GM10266 (cell line): ENCODE results near the gene SH3BGRL2.

Source experiments
- DNase-seq: peaks from one replicate; pipeline ENCODE4 v3.0.0; 2012; ENCODE audit errors: extremely low spot score
- TF ChIP-seq, protein P1 (sequence below): IDR thresholded peaks from 2 replicates; pipeline ENCODE4 v1.5.1; 2012; ENCODE audit warnings: mild to moderate bottlenecking, low read depth; ENCODE audit not compliant: control insufficient read depth, insufficient read depth; ENCODE audit errors: missing control alignments

SH3BGRL2 gene

DNA sequence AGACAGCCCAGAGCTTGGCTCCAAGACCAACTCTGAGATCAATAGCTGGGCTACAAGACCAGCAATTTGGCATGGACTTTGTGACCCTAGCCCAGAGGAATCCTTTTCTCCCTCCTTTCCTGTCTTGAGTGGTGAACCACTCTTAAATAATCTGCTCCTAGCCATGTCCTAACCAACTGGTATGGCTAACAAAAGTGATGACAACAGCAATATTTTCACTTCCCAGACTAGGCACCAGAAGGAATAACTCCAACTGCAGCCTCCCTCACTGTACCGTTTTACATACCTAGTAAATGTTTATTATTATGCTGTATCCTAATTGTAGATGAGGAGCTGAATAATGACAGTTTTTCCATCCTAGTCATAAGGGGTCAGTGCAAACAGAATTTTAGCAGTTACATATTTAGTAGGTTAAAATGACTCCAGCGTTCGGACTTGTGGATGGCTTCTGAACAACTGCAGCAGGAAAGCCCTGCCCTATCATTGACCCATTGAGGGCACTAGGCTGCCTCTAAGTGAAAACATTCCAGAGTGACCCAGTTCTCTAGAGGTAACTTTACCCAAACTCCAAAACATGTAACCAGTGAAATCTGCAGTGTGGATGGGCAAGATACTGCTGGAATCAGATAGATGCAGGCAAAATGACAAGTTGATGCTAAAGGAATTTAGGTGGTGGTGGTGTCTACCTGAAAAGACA is 77.1 kb downstream of the SH3BGRL2 start:
- TF ChIP-seq, protein P1, sequence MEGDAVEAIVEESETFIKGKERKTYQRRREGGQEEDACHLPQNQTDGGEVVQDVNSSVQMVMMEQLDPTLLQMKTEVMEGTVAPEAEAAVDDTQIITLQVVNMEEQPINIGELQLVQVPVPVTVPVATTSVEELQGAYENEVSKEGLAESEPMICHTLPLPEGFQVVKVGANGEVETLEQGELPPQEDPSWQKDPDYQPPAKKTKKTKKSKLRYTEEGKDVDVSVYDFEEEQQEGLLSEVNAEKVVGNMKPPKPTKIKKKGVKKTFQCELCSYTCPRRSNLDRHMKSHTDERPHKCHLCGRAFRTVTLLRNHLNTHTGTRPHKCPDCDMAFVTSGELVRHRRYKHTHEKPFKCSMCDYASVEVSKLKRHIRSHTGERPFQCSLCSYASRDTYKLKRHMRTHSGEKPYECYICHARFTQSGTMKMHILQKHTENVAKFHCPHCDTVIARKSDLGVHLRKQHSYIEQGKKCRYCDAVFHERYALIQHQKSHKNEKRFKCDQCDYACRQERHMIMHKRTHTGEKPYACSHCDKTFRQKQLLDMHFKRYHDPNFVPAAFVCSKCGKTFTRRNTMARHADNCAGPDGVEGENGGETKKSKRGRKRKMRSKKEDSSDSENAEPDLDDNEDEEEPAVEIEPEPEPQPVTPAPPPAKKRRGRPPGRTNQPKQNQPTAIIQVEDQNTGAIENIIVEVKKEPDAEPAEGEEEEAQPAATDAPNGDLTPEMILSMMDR: no peak
- no peak for DNase-seq

GRCh38 chr6:79710127-79710526 is 79.0 kb downstream of the SH3BGRL2 start:
- no peak for DNase-seq
- TF ChIP-seq, protein P1: no peak

- TF ChIP-seq, protein P1: no peak
- no peak for DNase-seq
Observed at GRCh38 chr6:79711167-79711566, 80.0 kb downstream of the SH3BGRL2 start.

DNA sequence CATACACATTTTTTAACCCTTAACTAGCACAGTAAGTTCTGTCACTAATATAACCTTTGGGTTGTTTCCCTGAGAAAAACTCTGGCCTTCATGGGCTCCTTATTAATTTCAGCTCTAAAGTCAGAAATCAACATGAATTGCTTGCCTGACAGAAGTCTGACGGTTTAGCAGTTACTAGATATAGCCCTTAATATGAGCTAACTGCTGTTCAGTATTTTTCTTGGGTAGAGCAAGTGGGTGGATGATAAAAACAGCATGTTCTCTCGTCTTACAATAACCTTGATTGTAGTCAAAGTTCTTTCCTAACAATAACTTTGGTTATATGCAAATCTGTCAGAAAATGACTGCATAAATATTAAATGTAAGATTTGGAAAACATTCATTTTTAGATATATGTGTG is 81.0 kb downstream of the SH3BGRL2 start:
- no peak for DNase-seq
- TF ChIP-seq, protein P1: no peak

DNA sequence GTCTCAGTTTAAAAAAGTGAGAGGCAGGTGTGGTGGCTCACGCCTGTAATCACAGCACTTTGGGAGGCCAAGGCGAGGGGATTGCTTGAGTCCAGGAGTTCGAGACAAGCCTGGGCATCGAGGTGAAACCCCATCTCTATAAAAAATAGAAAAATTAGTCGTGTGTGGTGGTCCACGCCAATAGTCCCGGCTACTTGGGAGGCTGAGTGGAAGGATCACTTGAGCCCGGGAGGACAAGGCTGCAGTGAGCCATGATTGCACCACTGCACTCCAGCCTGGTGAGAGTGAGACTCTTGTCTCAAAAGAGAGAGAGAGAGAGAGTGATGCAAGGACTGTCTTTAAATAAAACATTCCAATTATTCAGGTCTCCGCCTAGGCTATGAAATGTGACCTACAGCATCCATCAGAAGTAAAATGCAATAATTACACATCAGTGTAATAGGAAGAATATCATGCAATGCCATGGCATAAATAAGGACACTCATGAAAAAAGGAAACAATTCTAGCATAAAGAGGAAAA is 81.5 kb downstream of the SH3BGRL2 start:
- TF ChIP-seq, protein P1: no peak
- DNase-seq: no peak

- TF ChIP-seq, protein P1: peak; percentile 65
Observed at GRCh38 chr6:79713701-79714322, 82.7 kb downstream of the SH3BGRL2 start.

DNA sequence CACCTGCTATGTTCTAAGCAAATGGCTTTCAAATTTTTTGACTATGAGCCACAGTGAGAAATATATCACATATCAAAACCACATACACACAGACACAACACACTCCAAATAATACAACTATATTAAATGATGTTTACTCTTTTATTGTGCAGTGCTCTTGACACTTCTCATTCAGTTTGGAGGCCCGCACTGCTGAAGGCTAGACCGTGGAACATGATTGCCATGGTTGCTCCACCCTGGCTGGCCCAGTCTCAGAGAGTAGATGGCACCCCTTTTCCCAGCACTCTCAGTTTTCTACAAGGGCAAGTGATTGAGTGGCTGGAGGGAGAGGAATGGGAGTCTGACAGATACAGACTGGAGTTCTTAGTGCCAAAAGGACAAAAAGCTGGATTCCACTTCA is 86.9 kb downstream of the SH3BGRL2 start:
- no peak for DNase-seq

More at GRCh38 chr6:79713701-79714322, 82.7 kb downstream of the SH3BGRL2 start:
- DNase-seq: peak; percentile 32

More for the DNA sequence above, 86.9 kb downstream of the SH3BGRL2 start:
- TF ChIP-seq, protein P1: no peak
